GM21390 (cell line): ENCODE results near the gene ZSCAN12.

Experiments
- ATAC-seq: cut with Tn5 transposase; IDR thresholded peaks from one replicate; pipeline ENCODE4 v1.9.1; 2021; ENCODE audit not compliant: unreplicated experiment

The ZSCAN12 gene

DNA sequence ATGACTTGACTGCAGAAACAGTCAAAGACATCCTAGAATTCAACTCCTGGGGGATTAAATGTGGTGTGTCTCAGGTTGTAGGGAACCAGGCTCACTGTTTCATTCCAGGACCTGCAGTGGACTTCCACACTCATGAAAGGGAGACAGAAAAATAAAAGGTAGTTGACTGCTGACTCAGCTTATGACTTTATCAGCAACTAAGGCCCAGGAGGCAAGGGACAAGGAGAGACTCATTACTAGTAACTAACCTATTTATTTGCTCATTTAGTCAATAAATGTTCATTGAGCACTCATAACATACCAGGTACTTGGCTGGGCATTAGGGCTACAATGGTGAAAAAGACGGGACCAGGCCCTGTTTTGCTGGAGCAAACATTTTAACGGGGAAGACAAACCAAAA is 66.5 kb downstream of the ZSCAN12 start:
- ATAC-seq = no peak

DNA sequence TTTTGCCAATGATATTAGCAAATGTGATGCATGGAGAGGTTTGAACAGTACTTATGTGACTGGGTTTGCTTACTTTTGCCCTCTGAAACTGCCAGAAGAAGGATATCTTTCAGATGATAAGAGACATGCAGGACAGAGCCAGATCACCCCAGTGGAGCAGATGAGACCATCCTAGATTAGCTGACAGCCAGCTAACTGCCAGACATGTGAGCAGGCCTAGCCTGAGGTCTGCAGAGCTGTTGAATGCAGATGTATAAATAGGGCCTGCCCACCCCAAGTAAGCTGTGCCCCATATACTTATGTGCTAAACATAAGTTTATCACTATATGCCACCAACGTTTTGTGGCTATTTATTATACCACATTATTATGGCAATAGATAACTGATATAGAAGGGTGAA is 69.5 kb downstream of the ZSCAN12 start:
- no peak for ATAC-seq
